A549 (cell line): ENCODE data around the gene MPRIP. TPM values are rescaled to one million over a fixed set of nuclear protein-coding genes. Genes with fewer than 3 reads are reported as not detected.

ENCODE experiments used
- ATAC-seq, 2 experiments: fragments of 200-7000 bp in 1 of 2; fragments of >200 bp in 1 of 2; cut with Nextera tagmentation in 1 of 2; cut with Tn5 transposase in 1 of 2; 3 replicates each; pipeline versions ENCODE4 v1.8.0 to v1.9.1; 2018 to 2020; ENCODE audit warnings: mild to moderate bottlenecking in 1 of 2, moderate library complexity in 1 of 2
- CTCF ChIA-PET: fragments of 300-600 bp; sonication (Branson Sonifier 250); formaldehyde crosslinking; extraction: SDS; loops from one replicate; lab custom pipeline; 2021; ENCODE audit warnings: antibody characterized with exemption, inconsistent platforms; lab: Yijun Ruan, JAX
- POLR2A ChIA-PET: fragments of 350-600 bp; formaldehyde crosslinking; extraction: SDS; loops from one replicate; lab custom pipeline; 2021; ENCODE audit warnings: antibody characterized with exemption, inconsistent platforms; lab: Yijun Ruan, JAX
- DNase-seq, 2 experiments: peaks; one replicate each; pipeline versions ENCODE4 v3.0.0 to v3.0.0-alpha.2; 2011 to 2016; ENCODE audit warnings: low read depth in 1 of 2, low spot score in 1 of 2
- FAIRE-seq: peaks from 2 replicates; lab custom pipeline; 2011; peaks lifted over from hg19 to GRCh38; lab: Jason Lieb, UNC
- H3K27ac ChIP-seq, 2 experiments: fragments of >200 bp; sonication (Bioruptor Twin); formaldehyde crosslinking; 3 replicates each; pipeline ENCODE4 v1.5.1; 2016 to 2017
- H3K4me1 ChIP-seq: fragments of >200 bp; sonication (Bioruptor Twin); formaldehyde crosslinking; 3 replicates; pipeline ENCODE4 v1.6.1; 2016
- H3K4me2 ChIP-seq: fragments of >200 bp; sonication (Bioruptor Twin); formaldehyde crosslinking; 3 replicates; pipeline ENCODE4 v1.6.1; 2016
- H3K4me3 ChIP-seq: fragments of >200 bp; sonication (Bioruptor Twin); formaldehyde crosslinking; 3 replicates; pipeline ENCODE4 v1.5.1; 2016
- H3K9me3 ChIP-seq: fragments of >200 bp; sonication (Bioruptor Twin); formaldehyde crosslinking; 3 replicates; pipeline ENCODE4 v1.6.1; 2016
- BCL3 ChIP-seq: fragments of >200 bp; sonication (Bioruptor Twin); formaldehyde crosslinking; IDR thresholded peaks from 3 replicates; pipeline ENCODE4 v1.6.1; 2016
- CBX8 ChIP-seq: fragments of 200-600 bp; sonication (generic); IDR thresholded peaks from 2 replicates; pipeline ENCODE4 v1.6.1; 2016
- CEBPB ChIP-seq, 2 experiments: fragments of >200 bp in 1 of 2; sonication (Bioruptor Twin) in 1 of 2; formaldehyde crosslinking in 1 of 2; IDR thresholded peaks; 2 replicates each; pipeline ENCODE4 v1.6.1; 2012 to 2016
- CHD2 ChIP-seq: fragments of 150-350 bp; IDR thresholded peaks from 2 replicates; pipeline ENCODE4 v1.6.1; 2014; ENCODE audit warnings: low read length; ENCODE audit not compliant: partially characterized antibody
- EHF ChIP-seq: fragments of 250-450 bp; sonication (Bioruptor Pico); IDR thresholded peaks from 2 replicates; pipeline ENCODE4 v1.5.0; 2020; ENCODE audit warnings: mild to moderate bottlenecking
- EP300 ChIP-seq, 2 experiments: fragments of >200 bp; sonication (Bioruptor Twin); formaldehyde crosslinking; IDR thresholded peaks; 2 replicates in 1 of 2; 3 replicates in 1 of 2; pipeline ENCODE4 v1.6.1; 2016 to 2017
- FOSB ChIP-seq: fragments of 250-450 bp; sonication (Bioruptor Pico); IDR thresholded peaks from 2 replicates; pipeline ENCODE4 v1.5.0; 2020; ENCODE audit warnings: mild to moderate bottlenecking, moderate library complexity
- FOSL2 ChIP-seq, 2 experiments: fragments of 450-650 bp in 1 of 2; fragments of >200 bp in 1 of 2; sonication (Bioruptor Twin) in 1 of 2; formaldehyde crosslinking; IDR thresholded peaks; 2 replicates each; pipeline versions ENCODE4 v1.5.0 to v1.6.1; 2016 to 2020; ENCODE audit warnings: mild to moderate bottlenecking in 1 of 2, moderate library complexity in 1 of 2
- GATA3 ChIP-seq: IDR thresholded peaks from 2 replicates; pipeline ENCODE4 v1.6.1; 2012; ENCODE audit warnings: borderline replicate concordance
- HDAC2 ChIP-seq: fragments of 200-600 bp; sonication (generic); IDR thresholded peaks from 2 replicates; pipeline ENCODE4 v1.6.1; 2016
- HES2 ChIP-seq: fragments of >200 bp; sonication (Bioruptor Twin); formaldehyde crosslinking; IDR thresholded peaks from 2 replicates; pipeline ENCODE4 v1.6.1; 2016
- HEYL ChIP-seq: fragments of 250-450 bp; sonication (Bioruptor Pico); IDR thresholded peaks from 2 replicates; pipeline ENCODE4 v1.8.0; 2021; ENCODE audit warnings: mild to moderate bottlenecking, moderate library complexity
- HOXA7 ChIP-seq: fragments of 250-450 bp; sonication (Bioruptor Pico); IDR thresholded peaks from 2 replicates; pipeline ENCODE4 v1.5.0; 2020; ENCODE audit warnings: mild to moderate bottlenecking, moderate library complexity
- HOXB13 ChIP-seq: fragments of 250-450 bp; sonication (Bioruptor Pico); IDR thresholded peaks from 2 replicates; pipeline ENCODE4 v1.5.0; 2020; ENCODE audit warnings: low read depth, mild to moderate bottlenecking, moderate library complexity
- JUNB ChIP-seq: fragments of >200 bp; sonication (Bioruptor Twin); formaldehyde crosslinking; IDR thresholded peaks from 2 replicates; pipeline ENCODE4 v1.6.1; 2016
- KDM1A ChIP-seq: fragments of 200-600 bp; sonication (generic); IDR thresholded peaks from 2 replicates; pipeline ENCODE4 v1.6.1; 2016; ENCODE audit warnings: low read depth, mild to moderate bottlenecking
- KDM5A ChIP-seq: fragments of 200-600 bp; sonication (generic); IDR thresholded peaks from 2 replicates; pipeline ENCODE4 v1.6.1; 2016; ENCODE audit warnings: antibody characterized with exemption, mild to moderate bottlenecking
- MAFK ChIP-seq: fragments of 450-650 bp; IDR thresholded peaks from 2 replicates; pipeline ENCODE4 v1.6.1; 2014; ENCODE audit not compliant: partially characterized antibody
- MAZ ChIP-seq: fragments of 150-350 bp; IDR thresholded peaks from 2 replicates; pipeline ENCODE4 v1.6.1; 2014; ENCODE audit warnings: antibody characterized with exemption, low read depth, low read length, borderline replicate concordance
- MYC ChIP-seq: IDR thresholded peaks from 2 replicates; pipeline ENCODE4 v1.6.1; 2012; ENCODE audit warnings: mild to moderate bottlenecking, inconsistent platforms, low read length, improper control_type of control experiment, borderline replicate concordance
- NPAS2 ChIP-seq: fragments of 250-450 bp; sonication (Bioruptor Pico); IDR thresholded peaks from 2 replicates; pipeline ENCODE4 v1.8.0; 2022; ENCODE audit warnings: mild to moderate bottlenecking, moderate library complexity, borderline replicate concordance
- PBX3 ChIP-seq: IDR thresholded peaks from 2 replicates; pipeline ENCODE4 v1.6.1; 2012
- PHF8 ChIP-seq: fragments of 200-600 bp; sonication (generic); IDR thresholded peaks from 2 replicates; pipeline ENCODE4 v1.6.1; 2016; ENCODE audit warnings: low read depth, mild to moderate bottlenecking, antibody characterized with exemption, moderate library complexity, borderline replicate concordance
- RARB ChIP-seq: fragments of 250-450 bp; sonication (Bioruptor Pico); IDR thresholded peaks from 2 replicates; pipeline ENCODE4 v1.8.0; 2021; ENCODE audit warnings: mild to moderate bottlenecking, moderate library complexity
- RCOR1 ChIP-seq: fragments of 150-350 bp; IDR thresholded peaks from 2 replicates; pipeline ENCODE4 v1.6.1; 2014; ENCODE audit warnings: antibody characterized with exemption, low read length, low read depth
- RFX5 ChIP-seq: fragments of 450-650 bp; IDR thresholded peaks from 2 replicates; pipeline ENCODE4 v1.7.1; 2014; ENCODE audit warnings: antibody characterized with exemption, mild to moderate bottlenecking, moderate library complexity
- SREBF2 ChIP-seq: fragments of 450-650 bp; IDR thresholded peaks from 2 replicates; pipeline ENCODE4 v1.6.1; 2014; ENCODE audit warnings: mild to moderate bottlenecking, moderate library complexity
- TP53 ChIP-seq: fragments of 250-450 bp; sonication (Bioruptor Pico); IDR thresholded peaks from 2 replicates; pipeline ENCODE4 v1.5.0; 2021; ENCODE audit warnings: mild to moderate bottlenecking, moderate library complexity
- ZFP36 ChIP-seq: fragments of 450-650 bp; IDR thresholded peaks from 2 replicates; pipeline ENCODE4 v1.6.1; 2014; ENCODE audit warnings: borderline replicate concordance; ENCODE audit not compliant: partially characterized antibody
- ZNF302 ChIP-seq: fragments of 250-450 bp; sonication (Bioruptor Pico); IDR thresholded peaks from 2 replicates; pipeline ENCODE4 v1.9.0; 2021; ENCODE audit warnings: inconsistent platforms, mild to moderate bottlenecking, moderate library complexity
- ZSCAN20 ChIP-seq: fragments of 250-450 bp; sonication (Bioruptor Pico); IDR thresholded peaks from 2 replicates; pipeline ENCODE4 v1.8.0; 2022; ENCODE audit warnings: mild to moderate bottlenecking, moderate library complexity
- WGBS: methylation state at CpG from one replicate; pipeline ENCODE4 v1.1.6; 2017; ENCODE audit errors: missing lambda C conversion rate; 5-methylcytosine and 5-hydroxymethylcytosine counted together
- polyA plus RNA-seq, 4 experiments: library from polyadenylated mRNA; depleted of rRNA in 3 of 4; stranded (reverse); fragments of >200 nt; fragmentation: RNase III in 1 of 4; extraction: RNeasy Plus Mini Kit Qiagen cat#74134 plus additional on column Dnase treatment in 1 of 4; gene quantifications; 2 replicates in 3 of 4; 3 replicates in 1 of 4; pipeline ENCODE4 v1.2.3, GENCODE V29; 2011 to 2017
- TF ChIP-seq, protein P1 (sequence below): fragments of 250-450 bp; sonication (Bioruptor Pico); IDR thresholded peaks from 2 replicates; pipeline ENCODE4 v1.5.0; 2020; ENCODE audit warnings: low read depth, mild to moderate bottlenecking, moderate library complexity

The MPRIP gene
- polyA plus RNA-seq, 2 of the 4 experiments (the other 2 are of a cell fraction): 147 to 228 TPM

DNA sequence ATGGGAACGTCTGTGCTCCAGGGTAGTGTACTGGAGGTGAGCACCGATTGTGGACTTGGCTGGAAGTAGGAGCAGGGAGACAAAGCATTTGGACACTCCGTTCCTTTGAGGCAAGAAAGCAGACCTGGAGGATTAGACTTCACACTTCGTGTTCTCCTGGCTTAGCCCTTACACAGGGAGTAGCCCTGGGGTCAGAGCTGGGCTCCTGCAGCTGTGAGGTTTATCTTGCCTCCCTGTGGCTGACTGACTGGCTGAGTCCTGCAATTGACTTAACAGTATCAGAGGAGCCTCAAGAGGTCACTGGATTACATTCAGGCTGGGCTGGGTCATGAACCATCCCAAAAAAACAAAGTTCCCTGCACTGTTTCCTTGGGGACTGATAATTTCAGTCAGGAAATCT, 37.1 kb downstream of the MPRIP start:
- Histone ChIP-seq H3K27ac (peak overlapping the region; percentile 40 to 53; a peak in 5 of 6 replicates), H3K4me3 (no peak overlapping the region), H3K4me2 (no peak overlapping the region)
- CTCF ChIA-PET: interaction anchor here (0.8 to 1.2 kb wide), 4 partner anchors 11 to 87 kb away, joined by 3 to 4 read pairs (median 3); no protein-coding TSS in a partner anchor
- 81% methylated on average over 4 of the region's 4 CpGs for WGBS
- DNase-seq (no peak), FAIRE-seq (no peak), ATAC-seq (peak in 1 of 2 experiments; percentile 10; a peak in 1 of 6 replicates)
- POLR2A ChIA-PET: no interaction called here
- TF ChIP-seq KDM1A: no peak
- no peak for TF ChIP-seq ZNF302 (CRISPR knock-in tag)
- no peak for TF ChIP-seq RARB (CRISPR knock-in tag)
- no peak for TF ChIP-seq RCOR1
- TF ChIP-seq PHF8: no peak
- no peak for TF ChIP-seq RFX5
- TF ChIP-seq MAFK: no peak
- no peak for TF ChIP-seq CBX8
- TF ChIP-seq JUNB: no peak
- TF ChIP-seq, all 56 proteins: peak for 0
- no peaks in the 10 kb centered on the region for H3K9me3 ChIP-seq
- H3K4me1 ChIP-seq: peaks cover 75% of the 10 kb centered on the region

- no peak for TF ChIP-seq BCL3
- TF ChIP-seq HES2: no peak
- TF ChIP-seq SREBF2: no peak
- TF ChIP-seq JUNB: no peak
- no peak for TF ChIP-seq MAZ
- TF ChIP-seq HOXB13 (CRISPR knock-in tag): no peak
- TF ChIP-seq RFX5: no peak
- TF ChIP-seq HOXA7 (CRISPR knock-in tag): no peak
- TF ChIP-seq TP53 (CRISPR knock-in tag): no peak
- no peak for TF ChIP-seq FOSL2 (IDR thresholded peaks at IDR 0.05)
- TF ChIP-seq FOSL2 (CRISPR knock-in tag; IDR thresholded peaks at IDR 0.05): no peak
- TF ChIP-seq ZFP36: no peak
- no peak for TF ChIP-seq KDM5A
- TF ChIP-seq ZSCAN20 (CRISPR knock-in tag): no peak
- TF ChIP-seq NPAS2 (CRISPR knock-in tag): no peak
- TF ChIP-seq, all 56 proteins: peak for 0
- DNase-seq (no peak), ATAC-seq (no peak), FAIRE-seq (no peak)
- Histone ChIP-seq H3K27ac (peak overlapping the region; percentile 40 to 53; a peak in 5 of 6 replicates), H3K9me3 (no peaks in the 10 kb centered on the region), H3K4me2 (no peak overlapping the region), H3K4me1 (peaks cover 71% of the 10 kb centered on the region), H3K4me3 (no peak overlapping the region)
- ChIA-PET CTCF (interaction anchor here (0.8 to 1.6 kb wide), 5 partner anchors 10 to 87 kb away, joined by 3 to 4 read pairs (median 3); no protein-coding TSS in a partner anchor), POLR2A (no interaction called here)
- WGBS: 93% methylated on average over 6 of the region's 6 CpGs
Measured at GRCh38 chr17:17079761-17080160, 37.5 kb downstream of the MPRIP start.

GRCh38 chr17:17080181-17080631, 37.9 kb downstream of the MPRIP start:
- no peak for FAIRE-seq
- no peak overlapping the region; the same call in 2 of the 3 replicates for H3K4me2 ChIP-seq
- H3K4me1 ChIP-seq: peaks cover 67% of the 10 kb centered on the region
- DNase-seq: no peak
- WGBS: 95% methylated on average over 3 of the region's 3 CpGs
- peak; percentile 10 to 11; a peak in 2 of 6 replicates for ATAC-seq
- H3K9me3 ChIP-seq: no peaks in the 10 kb centered on the region
- H3K4me3 ChIP-seq: no peak overlapping the region
- ChIA-PET POLR2A (no interaction called here), CTCF (interaction anchor here (0.7 to 1.6 kb wide), 6 partner anchors 10 to 87 kb away, joined by 3 to 4 read pairs (median 3); no protein-coding TSS in a partner anchor)
- peak overlapping the region; percentile 40 to 53; a peak in 5 of 6 replicates for H3K27ac ChIP-seq
- TF ChIP-seq PBX3: no peak
- no peak for TF ChIP-seq HEYL (CRISPR knock-in tag)
- TF ChIP-seq EP300 (IDR thresholded peaks at IDR 0.05): no peak
- no peak for TF ChIP-seq EHF
- no peak for TF ChIP-seq CEBPB (IDR thresholded peaks at IDR 0.05)
- TF ChIP-seq, protein P1, sequence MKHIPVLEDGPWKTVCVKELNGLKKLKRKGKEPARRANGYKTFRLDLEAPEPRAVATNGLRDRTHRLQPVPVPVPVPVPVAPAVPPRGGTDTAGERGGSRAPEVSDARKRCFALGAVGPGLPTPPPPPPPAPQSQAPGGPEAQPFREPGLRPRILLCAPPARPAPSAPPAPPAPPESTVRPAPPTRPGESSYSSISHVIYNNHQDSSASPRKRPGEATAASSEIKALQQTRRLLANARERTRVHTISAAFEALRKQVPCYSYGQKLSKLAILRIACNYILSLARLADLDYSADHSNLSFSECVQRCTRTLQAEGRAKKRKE: no peak
- no peak for TF ChIP-seq ZFP36
- no peak for TF ChIP-seq GATA3
- TF ChIP-seq CBX8: no peak
- no peak for TF ChIP-seq MYC
- TF ChIP-seq CHD2: no peak
- TF ChIP-seq HDAC2: no peak
- no peak for TF ChIP-seq NPAS2 (CRISPR knock-in tag)
- no peak for TF ChIP-seq FOSB (CRISPR knock-in tag)
